Measurements from ENCODE around the gene STAT1.

- TF ChIP-seq CTCF (conservative IDR thresholded peaks at IDR 0.05 in 1 of 2, IDR thresholded peaks at IDR 0.05 in 1 of 2; ENCODE audit: low read depth in 1 of 2, low read length in 2 of 2) (no peak), EZH2 (IDR thresholded peaks at IDR 0.05; ENCODE audit: low read length, missing control alignments) (no peak)
Observed at GRCh38 chr2:191010887-191011885, 2.8 kb downstream of the STAT1 start.
